NCI-H82 treated with DMSO at 0.1 percent for 48 hours (cell line): ENCODE results near the gene RNASET2.
"Not testable (repeated sequence)": the region's sequence is repeated elsewhere in the genome, so short reads cannot be mapped to it uniquely, and the experiment has no call there.

Experiments
- DNase-seq: peaks from one replicate; lab custom pipeline; 2025; ENCODE audit not compliant: unreplicated experiment; lab: John Stamatoyannopoulos, UW

RNASET2 gene

DNA sequence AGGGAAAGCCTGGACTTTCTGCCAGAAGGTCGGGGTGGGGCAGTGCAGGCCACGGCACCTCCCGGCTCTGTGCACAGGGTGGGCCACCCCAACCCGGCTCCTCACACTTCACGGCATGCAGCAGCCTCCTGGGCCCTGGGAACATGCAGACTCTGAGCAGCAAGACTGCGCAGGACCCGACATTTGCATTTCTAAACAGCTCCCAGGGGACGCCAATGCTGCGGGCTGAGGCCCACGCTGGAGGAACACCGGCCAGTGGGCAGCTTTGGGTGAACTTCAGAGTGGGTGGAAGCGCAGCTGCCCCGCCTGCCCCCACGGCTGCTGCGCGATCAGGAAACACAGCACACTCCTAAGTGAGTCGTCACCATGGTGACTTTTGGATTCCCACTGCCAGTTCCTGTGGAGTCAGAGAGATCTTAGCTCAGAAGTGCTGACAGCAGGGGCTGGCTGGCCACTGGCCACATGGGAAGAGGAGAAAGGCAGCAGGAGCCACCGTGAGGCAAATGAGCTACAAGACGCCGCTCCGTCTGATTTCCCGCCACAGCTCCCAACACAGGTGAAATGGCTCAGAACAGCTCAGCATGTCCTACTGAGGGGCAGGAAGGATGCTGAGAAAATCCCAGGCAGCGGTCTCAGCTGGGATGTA, 52.1 kb downstream of the RNASET2 start:
- DNase-seq = no peak

DNA sequence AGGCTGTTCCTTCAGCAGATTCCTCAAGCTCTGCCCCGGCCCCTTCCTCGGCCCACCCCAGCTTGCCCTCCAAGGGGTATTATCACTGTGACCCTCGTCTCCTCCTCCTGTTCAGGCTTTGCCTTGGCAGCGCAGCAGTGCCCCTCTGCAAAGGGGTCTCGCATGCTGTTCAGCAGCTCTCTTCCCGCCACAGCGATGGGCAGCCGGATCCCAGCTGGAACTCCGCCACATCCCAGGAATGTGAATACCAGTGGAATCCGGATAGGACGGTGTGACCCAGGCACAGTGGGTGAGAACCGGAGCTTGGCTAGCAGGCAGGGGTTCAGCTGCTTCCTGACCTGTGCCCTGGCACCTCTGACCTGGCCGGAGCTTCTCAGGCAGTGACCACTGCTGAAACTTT, 52.9 kb downstream of the RNASET2 start:
- DNase-seq = no peak

GRCh38 chr6:166903027-166903426, 53.3 kb downstream of the RNASET2 start:
- DNase-seq = no peak

- DNase-seq = no peak
Observed at GRCh38 chr6:166902211-166902755, 54.1 kb downstream of the RNASET2 start.

DNA sequence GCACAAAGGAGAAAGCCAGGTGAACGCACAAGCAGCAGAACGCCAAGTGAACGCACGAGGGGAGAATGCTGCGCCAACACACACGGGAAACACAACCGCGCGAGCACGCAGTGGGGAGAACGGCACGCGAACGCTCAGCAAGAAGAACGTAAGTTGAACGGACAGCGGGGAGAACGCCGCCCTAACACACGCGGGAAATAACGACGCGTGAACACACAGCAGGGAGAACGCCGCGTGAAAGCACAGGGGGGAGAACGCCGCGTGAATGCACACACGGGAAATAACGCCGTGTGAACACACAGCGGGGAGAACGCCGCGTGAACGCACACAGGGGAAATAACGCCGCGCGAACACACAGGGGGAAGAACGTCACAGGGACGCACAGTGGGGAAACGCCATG, 54.7 kb downstream of the RNASET2 start:
- no peak for DNase-seq

- DNase-seq = no peak
Observed at GRCh38 chr6:166900956-166901607, 55.3 kb downstream of the RNASET2 start.

DNA sequence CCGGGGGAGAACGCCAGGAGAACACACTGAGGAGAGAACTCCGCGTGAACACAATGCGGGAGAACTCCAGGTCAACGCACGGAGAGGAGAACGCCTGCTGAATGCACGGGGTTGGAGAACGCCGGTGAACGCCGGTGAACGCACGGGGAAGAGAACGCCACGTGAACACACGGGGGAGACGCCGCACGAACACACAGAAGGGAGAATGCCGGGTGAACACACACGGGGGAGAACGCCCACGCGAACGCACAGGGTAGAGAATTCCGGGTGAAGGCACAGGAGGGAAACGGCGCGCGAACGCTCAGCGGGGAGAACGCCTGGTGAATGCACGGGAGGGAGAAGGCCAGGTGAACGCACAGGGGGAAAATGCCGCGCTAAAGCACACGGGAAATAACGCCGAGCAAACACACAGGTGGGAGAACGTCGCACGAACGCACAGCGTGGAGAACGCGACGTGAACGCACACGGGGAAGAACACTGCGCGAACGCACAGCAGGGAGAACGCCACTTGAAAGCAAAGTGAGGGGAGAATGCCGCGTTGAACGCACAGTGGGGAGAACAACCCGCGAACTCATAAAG, 56.1 kb downstream of the RNASET2 start:
- no peak for DNase-seq

- DNase-seq = no peak
Observed at GRCh38 chr6:166898910-166899309, 57.4 kb downstream of the RNASET2 start.

DNA sequence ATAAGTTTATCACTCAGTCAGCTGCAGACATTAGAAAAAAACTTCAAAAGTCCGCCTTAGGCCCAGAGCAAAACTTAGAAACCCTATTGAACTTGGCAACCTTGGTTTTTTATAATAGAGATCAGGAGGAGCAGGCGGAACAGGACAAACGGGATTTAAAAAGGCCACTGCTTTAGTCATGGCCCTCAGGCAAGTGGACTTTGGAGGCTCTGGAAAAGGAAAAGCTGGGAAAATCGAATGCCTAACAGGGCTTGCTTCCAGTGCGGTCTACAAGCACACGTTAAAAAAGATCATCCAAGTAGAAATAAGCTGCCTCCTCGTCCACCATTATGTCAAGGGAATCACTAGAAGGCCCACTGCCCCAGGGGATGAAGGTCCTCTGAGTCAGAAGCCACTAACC, 61.7 kb downstream of the RNASET2 start:
- not testable (repeated sequence) for DNase-seq

GRCh38 chr6:166892472-166892871, 63.9 kb downstream of the RNASET2 start:
- DNase-seq = not testable (repeated sequence)

DNA sequence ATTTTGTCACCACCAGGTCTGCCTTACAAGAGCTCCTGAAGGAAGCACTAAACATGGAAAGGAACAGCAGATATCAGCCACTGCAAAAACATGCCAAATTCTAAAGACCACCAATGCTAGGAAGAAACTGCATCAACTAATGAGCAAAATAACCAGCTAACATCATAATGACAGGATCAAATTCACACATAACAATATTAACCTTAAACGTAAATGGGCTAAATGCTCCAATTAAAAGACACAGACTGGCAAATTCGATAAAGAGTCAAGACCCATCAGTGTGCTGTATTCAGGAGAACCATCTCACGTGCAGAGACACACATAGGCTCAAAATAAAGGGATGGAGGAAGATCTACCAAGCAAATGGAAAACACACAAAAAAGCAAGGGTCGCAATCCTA, 69.6 kb downstream of the RNASET2 start:
- DNase-seq = not testable (repeated sequence)

DNA sequence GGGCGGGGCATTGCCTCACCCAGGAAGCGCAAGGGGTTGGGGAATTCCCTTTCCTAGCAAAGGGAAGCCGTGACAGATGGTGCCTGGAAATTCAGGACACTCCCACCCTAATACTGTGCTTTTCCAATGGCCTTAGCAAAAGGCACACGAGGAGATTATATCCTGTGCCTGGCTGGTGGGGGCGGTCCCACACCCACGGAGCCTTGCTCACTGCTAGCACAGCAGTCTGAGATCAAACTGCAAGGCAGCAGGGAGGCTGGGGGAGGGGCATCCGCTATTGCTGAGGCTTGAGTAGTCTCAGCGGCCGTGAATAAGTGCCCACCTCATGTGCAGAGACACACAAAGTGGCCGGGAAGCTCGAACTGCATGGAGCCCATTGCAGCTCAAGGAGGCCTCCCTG, 71.4 kb downstream of the RNASET2 start:
- not testable (repeated sequence) for DNase-seq

GRCh38 chr6:166879594-166879993, 76.8 kb downstream of the RNASET2 start:
- no peak for DNase-seq
